Neural crest cell (in vitro differentiated cells): Measurements from ENCODE around the gene OXLD1. TPM values are rescaled to one million over a fixed set of nuclear protein-coding genes. Genes with fewer than 3 reads are reported as not detected.

Experiments used
- DNase-seq: peaks from one replicate; pipeline ENCODE4 v3.0.0; 2021; ENCODE audit warnings: low read depth, mixed read lengths, low spot score
- H3K27ac Mint-ChIP-seq: one replicate; pipeline ENCODE4 v1.8.0; 2021; ENCODE audit warnings: mild to moderate bottlenecking, mixed read lengths; ENCODE audit not compliant: unreplicated experiment
- H3K27me3 Mint-ChIP-seq: 2 replicates; pipeline ENCODE4 v1.8.0; 2021; ENCODE audit warnings: low read depth, mild to moderate bottlenecking, mixed read lengths
- H3K36me3 Mint-ChIP-seq: 2 replicates; pipeline ENCODE4 v1.8.0; 2021; ENCODE audit warnings: low read depth, mild to moderate bottlenecking, mixed read lengths
- H3K4me1 Mint-ChIP-seq: 2 replicates; pipeline ENCODE4 v1.8.0; 2021; ENCODE audit warnings: mixed read lengths
- H3K4me3 Mint-ChIP-seq: one replicate; pipeline ENCODE4 v1.8.0; 2021; ENCODE audit warnings: mild to moderate bottlenecking, mixed read lengths
- H3K9me3 Mint-ChIP-seq: 2 replicates; pipeline ENCODE4 v1.8.0; 2021; ENCODE audit warnings: mixed read lengths
- total RNA-seq: library from RNA; stranded (reverse); gene quantifications from 2 replicates; pipeline ENCODE4 v1.2.1, GENCODE V29; 2021
- TF ChIP-seq, protein P1 (sequence below): fragments of 200-600 bp; sonication (generic); conservative IDR thresholded peaks from 2 replicates; pipeline ENCODE4 v1.5.0; 2021; ENCODE audit warnings: antibody characterized with exemption, mild to moderate bottlenecking

The OXLD1 gene
- total RNA-seq, 1 donor from 2014 or later = 28.2 TPM

DNA sequence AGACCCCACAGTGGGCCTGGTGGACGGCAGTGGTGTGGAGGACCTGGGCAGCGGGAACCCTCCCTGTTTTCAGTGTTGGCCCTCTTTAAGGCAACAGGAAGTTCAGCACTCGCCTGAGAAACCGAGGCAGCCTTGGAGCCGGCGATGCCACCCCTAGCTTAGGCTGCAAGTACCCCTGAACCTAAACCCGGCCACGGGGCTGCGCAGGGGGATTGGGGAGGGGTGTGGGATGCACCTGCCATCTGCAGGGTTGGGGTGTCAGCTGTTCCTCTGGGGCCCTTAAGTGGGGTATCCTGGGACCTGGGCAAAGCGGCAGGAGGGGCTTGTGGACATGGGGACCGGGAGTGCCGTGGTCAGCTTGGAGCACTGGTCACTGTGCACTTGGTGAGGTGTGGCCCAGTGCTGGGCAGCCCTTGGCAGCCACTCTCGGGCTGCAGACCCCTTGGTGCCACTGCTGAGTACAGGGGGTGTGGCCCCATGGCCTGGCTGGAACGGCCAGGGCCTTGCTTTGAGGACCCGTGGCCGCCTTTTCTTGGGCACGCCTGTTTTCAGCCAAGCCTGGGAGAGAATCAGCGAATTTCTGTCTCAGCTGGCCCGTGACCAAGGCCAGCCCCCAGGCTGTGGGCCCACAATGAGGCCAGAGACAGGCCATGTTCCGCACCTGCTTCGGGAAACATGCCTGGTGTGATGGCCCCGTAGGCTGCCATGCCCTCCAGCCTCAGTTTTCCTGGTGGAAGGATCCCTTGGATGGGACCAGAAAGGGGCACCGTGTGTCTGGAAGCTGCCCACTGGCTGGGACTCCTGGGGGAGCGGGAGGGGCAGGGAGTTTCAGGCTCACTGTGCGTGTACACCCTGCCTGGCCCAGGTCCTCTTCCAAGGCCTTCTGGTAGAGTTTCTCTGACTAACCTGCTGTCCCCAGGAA lies 41.6 kb upstream of the OXLD1 start:
- TF ChIP-seq, protein P1, sequence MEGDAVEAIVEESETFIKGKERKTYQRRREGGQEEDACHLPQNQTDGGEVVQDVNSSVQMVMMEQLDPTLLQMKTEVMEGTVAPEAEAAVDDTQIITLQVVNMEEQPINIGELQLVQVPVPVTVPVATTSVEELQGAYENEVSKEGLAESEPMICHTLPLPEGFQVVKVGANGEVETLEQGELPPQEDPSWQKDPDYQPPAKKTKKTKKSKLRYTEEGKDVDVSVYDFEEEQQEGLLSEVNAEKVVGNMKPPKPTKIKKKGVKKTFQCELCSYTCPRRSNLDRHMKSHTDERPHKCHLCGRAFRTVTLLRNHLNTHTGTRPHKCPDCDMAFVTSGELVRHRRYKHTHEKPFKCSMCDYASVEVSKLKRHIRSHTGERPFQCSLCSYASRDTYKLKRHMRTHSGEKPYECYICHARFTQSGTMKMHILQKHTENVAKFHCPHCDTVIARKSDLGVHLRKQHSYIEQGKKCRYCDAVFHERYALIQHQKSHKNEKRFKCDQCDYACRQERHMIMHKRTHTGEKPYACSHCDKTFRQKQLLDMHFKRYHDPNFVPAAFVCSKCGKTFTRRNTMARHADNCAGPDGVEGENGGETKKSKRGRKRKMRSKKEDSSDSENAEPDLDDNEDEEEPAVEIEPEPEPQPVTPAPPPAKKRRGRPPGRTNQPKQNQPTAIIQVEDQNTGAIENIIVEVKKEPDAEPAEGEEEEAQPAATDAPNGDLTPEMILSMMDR = no peak
- Mint-ChIP-seq H3K27ac (no peak overlapping the region), H3K4me1 (peaks cover 14% of the 10 kb centered on the region), H3K4me3 (peak overlapping the region; percentile 77), H3K36me3 (peaks cover 12% of the 10 kb centered on the region), H3K27me3 (peaks cover 27% of the 10 kb centered on the region), H3K9me3 (no peaks in the 10 kb centered on the region)
- DNase-seq = no peak

DNA sequence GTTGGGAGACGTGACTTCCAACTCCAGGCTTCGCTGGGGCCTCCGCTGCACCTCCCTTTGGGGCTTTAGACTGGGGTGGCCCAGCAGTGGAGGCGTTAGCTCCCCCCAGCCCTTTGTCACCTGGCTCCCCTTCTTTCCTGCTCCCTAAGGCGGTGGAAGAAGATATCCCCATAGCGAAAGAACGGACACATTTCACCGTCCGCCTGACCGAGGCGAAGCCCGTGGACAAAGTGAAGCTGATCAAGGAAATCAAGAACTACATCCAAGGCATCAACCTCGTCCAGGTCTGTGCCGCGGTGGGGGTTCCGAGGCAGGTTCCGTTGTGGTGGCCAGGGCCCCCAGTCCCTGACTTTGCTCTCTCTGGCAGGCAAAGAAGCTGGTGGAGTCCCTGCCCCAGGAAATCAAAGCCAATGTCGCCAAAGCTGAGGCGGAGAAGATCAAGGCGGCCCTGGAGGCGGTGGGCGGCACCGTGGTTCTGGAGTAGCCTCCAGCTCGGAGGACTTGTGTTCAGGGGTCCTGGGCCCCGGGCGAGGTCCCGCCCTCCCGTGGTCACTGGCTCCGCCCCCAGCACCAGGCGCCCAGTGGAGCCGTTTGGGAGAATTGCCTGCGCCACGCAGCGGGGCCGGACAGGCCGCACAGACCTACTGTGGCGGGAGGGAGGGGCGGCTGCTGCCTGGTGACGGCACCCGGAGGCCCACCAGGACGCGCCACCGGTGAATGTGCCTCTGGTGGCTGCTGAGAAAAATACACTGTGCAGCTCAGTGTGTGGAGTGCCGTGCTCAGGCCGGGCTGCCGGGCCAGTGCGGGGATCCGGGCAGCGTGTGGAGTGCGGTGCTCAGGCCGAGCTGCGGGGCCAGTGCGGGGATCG lies 40.6 kb upstream of the OXLD1 start:
- TF ChIP-seq, protein P1 = no peak
- DNase-seq = no peak
- peaks cover 9% of the 10 kb centered on the region for H3K36me3 Mint-ChIP-seq
- H3K9me3 Mint-ChIP-seq = no peaks in the 10 kb centered on the region
- peaks cover 23% of the 10 kb centered on the region for H3K27me3 Mint-ChIP-seq
- no peak overlapping the region for H3K4me3 Mint-ChIP-seq
- peaks cover 16% of the 10 kb centered on the region for H3K4me1 Mint-ChIP-seq
- no peak overlapping the region for H3K27ac Mint-ChIP-seq

DNA sequence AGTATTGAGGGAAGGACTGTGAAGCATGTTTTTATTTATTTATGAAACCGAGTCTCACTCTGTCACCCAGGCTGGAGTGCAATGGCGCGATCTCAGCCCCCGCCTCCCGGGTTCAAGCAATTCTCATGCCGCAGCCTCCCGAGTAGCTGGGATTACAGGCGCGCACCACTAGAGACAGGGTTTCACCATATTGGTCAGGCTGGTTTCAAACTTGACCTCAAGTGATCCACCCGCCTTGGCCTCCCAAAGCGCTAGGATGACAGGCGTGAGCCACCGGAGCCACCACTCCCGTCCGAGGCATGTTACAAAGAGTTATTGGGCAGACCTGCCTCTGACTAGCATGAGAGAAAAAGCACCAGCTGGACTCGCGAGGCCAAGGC lies 39.8 kb upstream of the OXLD1 start:
- Mint-ChIP-seq H3K4me1 (peaks cover 13% of the 10 kb centered on the region), H3K4me3 (peak overlapping the region; percentile 80), H3K9me3 (no peaks in the 10 kb centered on the region), H3K27ac (peak overlapping the region; percentile 62), H3K27me3 (peaks cover 18% of the 10 kb centered on the region), H3K36me3 (peaks cover 9% of the 10 kb centered on the region)
- no peak for DNase-seq
- TF ChIP-seq, protein P1 = no peak

DNA sequence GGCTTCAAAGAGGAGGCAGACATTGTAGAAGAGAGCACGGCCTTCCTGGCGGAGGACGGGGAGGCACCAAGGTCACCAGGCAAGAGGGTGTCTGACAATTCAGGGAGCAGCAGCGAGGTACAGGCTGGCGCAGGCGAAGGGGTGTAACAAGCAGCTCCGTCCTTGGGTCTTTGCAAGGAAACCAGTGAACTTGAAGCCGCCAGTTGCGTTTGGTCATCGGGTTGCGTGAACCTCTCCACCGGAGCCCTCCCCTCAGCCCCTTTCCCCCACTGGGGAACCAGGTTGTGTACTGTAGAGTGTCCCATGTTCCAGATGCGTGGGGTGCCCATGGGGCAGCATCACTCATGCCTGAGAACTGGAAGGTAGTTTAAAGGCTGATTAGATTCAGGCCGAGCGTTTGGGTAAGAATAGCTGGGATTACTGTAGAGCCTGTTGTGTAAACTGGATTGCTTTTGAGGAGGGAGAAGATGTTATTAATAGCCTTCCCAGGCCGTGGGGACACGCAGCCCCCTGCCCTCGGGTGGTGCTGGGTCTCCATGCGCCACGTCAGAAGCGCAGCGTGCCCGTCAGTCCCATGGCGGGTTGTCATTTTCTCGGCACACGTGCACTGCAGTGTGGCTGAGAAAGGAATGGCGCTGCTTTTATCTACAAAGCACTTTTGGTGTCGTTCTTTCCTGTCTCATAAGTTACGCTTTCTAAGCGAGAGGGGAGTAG lies 39.3 kb upstream of the OXLD1 start:
- Mint-ChIP-seq H3K4me1 (peaks cover 8% of the 10 kb centered on the region), H3K27ac (no peak overlapping the region), H3K36me3 (peaks cover 9% of the 10 kb centered on the region), H3K4me3 (peak overlapping the region; percentile 80), H3K27me3 (peaks cover 13% of the 10 kb centered on the region), H3K9me3 (no peaks in the 10 kb centered on the region)
- TF ChIP-seq, protein P1 = no peak
- DNase-seq = no peak
